Measurements from ENCODE around the gene FAAP20.

- TF ChIP-seq CTCF (IDR thresholded peaks at IDR 0.05; ENCODE audit: borderline replicate concordance, extremely low read depth, low read length, poor library complexity, severe bottlenecking) (no peak), EZH2 (IDR thresholded peaks at IDR 0.05; ENCODE audit: borderline replicate concordance, low read depth, low read length, severe bottlenecking) (no peak)
Observed at GRCh38 chr1:2195785-2196184, 1.2 kb upstream of the FAAP20 start.

Measured in DND-41 (cell line).